Ammon's horn (tissue), 1 donor: ENCODE results near the gene CTSD.

ENCODE experiments used
- DNase-seq: peaks from one replicate; pipeline ENCODE4 v3.0.0-alpha.2; 2016; ENCODE audit warnings: low spot score

The CTSD gene

DNA sequence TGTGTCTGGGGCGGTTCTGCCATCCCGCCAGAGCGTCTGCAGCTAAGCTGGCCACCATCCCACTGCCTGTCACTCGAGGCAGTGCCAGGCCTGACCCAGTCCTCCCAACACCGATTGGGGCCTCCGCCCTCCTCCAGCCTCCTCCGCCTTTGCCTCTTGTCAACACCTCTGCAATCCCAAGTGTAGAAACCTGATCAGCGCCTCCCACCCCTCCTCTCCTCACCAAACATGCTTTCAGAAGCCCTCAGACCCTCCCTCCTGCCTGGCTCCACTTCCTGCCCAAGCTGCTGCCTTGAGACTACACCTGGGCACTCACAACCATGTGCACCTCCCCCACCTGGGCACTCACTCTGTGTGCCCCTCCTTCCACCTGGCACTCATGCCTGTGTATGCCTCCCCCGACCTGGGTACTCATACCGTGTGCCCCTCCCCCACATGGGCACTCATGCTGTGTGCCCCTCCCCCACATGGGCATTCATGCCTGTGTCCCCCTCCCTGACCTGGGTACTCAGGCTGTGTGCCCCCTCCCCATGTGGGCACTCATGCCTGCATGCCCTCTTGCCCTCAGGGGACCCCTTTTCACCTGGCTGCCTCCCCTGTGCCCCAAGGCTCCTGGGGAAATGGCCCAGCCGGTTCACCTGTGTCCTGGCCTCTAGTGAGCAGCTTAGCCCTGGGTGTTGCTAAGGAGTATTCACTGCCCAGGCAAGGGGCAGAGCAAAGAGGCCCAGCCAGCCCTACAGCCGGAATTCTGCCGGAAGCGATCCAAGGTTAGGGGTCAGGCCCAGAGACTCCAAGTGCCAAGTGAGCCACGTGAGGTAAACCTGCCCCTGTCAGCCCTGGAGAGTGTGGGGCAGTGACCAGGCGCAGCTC lies 7.8 kb downstream of the CTSD start:
- no peak for DNase-seq

DNA sequence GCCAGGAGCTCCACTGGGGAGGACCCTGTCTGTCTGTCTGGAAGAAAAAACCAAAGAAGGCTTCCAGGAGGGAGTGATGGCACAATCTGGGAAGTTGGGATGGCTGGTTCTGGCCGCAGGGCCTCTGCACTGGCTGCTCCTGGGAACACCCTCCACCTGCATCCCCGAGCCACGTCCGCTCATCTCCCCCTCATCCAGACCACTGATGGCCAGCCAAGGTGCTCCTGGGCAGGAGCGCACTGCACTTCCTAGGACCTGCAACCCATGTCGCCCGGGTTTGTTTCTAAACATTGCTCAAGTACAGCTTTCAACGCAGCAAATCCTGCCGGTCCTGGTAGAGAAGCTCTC lies 8.4 kb downstream of the CTSD start:
- DNase-seq, result no peak

DNA sequence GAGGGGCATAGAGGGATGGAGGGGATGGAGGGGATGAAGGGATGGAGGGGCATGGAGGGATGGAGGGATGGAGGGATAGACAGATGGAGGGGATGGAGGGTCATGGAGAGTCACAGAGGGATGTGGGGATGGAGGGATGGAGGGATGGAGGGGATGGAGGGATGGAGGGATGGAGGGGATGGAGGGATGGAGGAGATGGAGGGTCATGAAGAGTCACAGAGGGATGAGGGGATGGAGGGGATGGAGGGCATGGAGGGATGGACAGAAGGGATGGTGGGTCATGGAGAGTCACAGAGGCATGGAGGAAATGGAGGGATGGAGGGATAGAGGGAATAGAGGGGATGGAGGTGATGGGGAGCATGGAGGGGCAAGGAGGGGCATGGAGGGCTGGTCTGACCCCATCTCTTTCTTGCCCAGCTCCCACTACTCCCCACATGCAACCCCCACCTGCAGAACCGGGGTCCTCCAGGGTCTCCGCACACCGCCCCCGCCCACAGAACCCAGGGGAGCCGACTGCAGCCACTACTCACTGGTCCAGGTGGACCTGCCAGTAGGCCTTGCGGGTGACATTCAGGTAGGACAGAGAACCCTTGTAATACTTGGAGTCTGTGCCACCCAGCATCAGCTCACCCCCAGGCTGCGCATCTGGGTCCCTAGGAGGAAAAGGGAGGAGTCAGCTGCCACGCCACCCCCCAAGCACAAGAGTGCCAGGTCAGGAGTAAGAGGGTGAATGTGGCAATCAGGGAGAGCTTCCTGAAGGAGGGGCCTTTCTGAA lies 9.2 kb downstream of the CTSD start:
- no peak for DNase-seq

DNA sequence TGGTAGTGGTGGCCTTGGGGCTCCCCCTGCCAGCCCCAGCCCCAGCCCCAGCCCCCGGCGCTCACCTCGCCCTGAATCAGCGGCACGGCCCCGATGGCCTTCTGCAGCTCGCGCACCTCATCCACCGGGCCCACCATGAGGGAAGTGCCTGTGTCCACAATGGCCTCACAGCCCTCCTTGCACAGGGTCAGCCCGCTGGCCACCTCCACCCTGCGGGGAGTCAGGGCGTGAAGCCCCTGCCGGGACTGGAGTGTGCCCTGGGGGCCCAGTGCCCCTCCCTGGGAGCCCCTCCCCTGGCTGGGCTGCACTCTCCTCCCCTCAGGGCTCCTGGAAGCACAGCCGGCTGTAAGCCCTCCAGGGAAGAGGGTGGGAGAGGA lies 9.8 kb downstream of the CTSD start:
- DNase-seq, result no peak

DNA sequence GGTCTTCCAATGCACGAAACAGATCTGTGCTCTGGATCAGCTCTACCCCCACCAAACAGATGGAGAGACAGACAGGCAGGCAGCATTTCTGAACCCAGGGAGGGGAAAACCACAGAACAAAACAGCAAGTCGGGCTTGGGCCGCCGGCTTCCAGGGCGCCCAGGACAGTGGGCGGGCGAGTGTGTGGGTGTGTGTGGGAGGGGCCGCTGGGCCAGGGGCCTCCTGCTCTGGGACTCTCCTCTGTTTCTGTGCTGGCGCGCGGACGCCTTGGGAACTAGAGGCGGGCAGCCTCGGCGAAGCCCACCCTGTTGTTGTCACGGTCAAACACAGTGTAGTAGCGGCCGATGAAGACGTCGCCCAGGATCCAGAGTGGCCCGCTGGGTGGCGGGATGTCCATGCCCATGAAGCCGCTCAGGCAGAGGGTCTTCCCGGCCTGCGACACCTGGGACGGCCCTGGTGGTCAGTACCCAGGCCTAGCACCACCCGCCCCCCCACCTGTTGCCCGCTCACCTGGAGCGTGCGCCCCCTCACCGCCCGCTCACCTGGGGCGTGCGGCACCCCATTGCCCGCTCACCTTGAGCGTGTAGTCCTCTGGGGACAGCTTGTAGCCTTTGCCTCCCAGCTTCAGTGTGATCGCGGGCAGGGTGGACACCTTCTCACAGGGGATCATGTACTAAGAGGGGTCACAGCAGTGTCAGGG lies 10.3 kb downstream of the CTSD start:
- DNase-seq, result no peak

DNA sequence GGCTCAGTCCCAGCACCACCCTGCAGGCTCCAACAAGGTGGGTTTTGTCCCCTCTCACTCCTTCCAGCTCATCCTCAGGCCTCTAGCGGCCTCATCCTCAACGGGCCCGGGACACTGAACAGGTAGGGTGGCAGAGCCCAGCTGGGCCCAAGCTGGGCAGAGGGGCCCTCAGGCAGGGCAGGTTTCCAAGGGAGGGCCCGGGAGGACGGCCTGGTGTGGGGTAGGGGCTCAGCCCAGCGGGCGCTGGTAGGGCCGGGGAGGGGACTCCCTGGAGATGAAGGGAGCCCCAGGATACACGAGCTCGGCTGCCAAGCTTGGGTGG lies 10.9 kb downstream of the CTSD start:
- DNase-seq, result no peak

DNA sequence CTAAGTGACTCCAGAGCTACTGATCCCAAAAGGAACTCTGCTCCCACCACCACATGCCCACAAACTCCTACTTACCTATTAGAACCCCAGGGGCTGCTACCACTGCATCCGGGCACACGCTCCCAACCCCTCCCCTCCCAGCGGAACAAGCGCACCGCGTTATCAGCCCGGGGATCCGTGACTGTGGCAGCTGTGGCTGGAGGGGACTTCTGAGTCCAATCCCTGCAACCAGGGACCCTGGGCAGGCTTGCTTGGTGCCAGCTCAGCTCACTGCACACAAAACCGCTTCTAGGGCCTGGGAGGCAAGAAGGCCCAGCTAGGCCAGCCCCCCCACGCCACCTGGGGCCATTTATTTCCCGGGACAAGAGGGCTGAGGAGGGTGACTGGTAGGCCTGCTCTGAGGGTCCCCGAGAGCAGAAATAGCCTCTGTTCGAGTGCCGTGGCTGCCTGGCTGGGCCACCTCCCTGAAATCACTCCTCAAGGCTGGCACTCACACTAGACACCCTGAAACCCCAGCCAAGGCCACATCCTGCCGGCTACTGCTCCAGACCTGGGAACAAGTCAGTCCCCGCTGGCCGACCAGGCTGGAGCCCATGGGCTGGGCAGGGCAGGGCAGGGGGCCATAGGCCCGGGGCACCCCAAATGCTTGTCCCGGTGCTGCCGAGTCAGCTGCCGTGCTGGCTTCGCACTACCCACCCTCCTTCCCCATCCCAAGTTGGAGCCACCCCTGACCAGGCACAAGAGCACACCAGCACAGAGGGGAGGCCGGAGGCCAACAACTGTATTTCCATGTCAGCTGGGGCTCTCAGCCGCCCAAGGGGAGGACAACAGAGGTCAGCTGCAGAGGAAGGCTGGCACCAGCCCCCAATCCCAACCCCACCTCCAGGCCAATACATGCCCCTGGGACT lies 11.5 kb downstream of the CTSD start:
- no peak for DNase-seq

DNA sequence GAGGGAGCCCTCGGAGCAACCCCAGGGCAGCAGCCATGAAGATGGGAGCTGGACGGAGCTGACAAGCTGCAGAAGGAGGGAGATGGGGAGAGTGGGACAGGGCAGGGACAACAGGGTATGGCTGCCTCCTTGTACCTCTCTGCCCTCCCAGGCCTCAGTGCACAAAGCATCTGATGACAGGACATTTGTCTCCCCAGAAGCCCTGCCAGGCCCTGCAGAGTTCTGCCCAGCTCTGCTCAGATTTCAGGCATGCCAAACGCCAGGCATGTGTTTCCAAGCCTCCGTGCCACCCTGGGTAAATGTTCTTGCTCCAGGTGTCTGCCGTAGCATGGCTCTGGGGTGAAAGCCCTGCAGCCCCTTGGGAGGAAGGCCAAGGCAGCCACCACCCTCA lies 12.2 kb downstream of the CTSD start:
- no peak for DNase-seq

DNA sequence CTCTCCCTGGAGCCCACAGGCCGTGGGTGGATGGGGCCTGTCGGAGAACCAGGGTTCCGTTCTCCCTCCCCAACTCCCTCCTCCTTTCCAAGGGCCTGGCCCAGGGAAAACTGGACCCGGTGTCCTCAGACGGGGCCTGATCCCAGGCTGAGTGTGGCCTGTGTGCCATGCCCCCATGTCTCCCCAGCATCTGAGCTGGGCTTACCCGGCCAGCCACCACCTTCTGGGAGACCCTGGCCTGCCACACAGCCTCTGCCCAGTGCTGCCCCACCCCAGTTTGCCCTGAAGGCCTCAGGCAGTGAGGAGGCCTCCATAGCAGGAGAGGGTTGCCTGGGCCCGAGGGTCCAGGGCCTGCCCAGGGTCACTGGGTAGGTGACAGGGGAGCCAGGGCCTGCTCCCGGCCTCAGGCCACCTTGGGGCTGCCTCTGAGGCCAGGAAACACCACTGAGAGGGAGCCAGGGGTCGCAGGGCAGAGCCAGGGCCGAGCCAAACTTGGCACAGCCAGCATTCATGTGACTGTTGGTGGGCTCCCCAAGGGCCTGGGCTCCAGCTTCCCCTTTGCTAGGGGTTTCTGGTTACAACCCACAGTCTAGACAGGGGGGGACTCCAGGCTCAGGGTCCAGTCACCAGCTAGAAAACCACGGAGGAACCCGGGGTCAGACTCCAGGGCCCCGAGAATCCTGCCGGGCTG lies 12.7 kb downstream of the CTSD start:
- no peak for DNase-seq

DNA sequence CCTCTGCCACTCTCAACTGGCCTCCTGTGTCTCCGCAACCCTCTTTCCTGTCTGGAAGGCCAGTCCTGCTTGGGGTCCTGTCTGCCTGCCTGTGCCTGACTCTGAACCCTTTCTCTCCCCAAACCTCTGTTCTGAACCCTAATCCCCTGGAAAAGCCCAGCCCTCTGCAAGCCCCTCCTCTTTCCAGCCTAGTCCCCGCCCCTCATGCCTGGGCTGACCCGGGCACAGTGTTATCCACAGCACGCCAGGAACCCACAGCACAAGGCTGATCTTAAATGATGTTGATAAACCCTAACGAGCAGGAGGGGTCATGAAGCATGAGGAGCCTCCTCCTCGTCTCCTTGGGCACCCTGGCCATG lies 13.3 kb downstream of the CTSD start, which contains the start of gene IFITM10:
Gene IFITM10, minus strand, starts transcription at position 115 of the 359 bp plus-strand sequence. CDS start 153 bp downstream, outside the sequence.
- DNase-seq, result no peak

DNA sequence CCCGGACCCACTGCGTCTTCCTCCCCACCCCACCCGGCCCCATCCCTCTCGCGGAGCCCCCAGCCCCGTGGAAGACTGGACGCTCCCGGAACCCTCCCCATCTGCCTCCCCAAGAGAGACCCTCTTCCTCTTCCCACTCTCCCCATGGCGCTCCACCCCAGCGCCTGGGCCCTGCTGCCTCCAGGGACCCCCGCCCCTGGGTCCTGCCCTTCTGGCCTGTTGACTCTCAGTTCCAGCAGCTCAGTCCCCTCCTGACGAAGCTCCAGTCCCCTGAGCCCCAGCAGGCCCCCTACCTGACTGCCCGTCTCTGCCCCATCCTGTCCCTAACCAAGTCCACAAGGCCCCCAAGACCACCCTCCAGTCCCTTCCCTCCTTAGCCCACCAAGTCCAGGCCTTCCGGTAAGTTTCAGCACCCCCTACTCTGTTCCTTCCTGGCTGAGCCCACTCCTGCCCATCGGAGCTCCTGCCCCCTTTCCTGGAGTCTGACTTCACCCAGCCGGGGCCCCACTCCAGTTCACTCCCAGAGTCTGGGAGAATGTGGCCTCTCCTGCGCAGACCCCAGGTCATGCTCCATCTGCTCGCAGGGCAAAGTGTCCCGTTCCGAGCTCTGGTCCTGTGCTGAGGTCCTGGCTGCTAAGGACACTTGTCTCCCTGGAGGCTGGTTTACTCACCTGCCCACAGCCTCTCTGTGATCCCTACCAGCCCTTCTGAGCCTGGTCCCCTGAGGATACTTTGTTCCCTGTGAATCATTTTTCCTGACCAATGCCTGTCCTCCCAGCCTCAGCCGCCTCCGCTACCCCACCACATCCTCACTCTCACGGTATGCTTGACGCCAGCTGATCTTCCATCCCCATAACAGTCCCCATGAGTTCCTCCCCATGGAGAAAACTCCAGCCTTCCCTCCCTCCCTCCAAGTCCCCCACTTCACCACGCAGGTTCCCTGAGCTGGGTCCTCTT lies 14.1 kb downstream of the CTSD start:
- DNase-seq, result no peak

DNA sequence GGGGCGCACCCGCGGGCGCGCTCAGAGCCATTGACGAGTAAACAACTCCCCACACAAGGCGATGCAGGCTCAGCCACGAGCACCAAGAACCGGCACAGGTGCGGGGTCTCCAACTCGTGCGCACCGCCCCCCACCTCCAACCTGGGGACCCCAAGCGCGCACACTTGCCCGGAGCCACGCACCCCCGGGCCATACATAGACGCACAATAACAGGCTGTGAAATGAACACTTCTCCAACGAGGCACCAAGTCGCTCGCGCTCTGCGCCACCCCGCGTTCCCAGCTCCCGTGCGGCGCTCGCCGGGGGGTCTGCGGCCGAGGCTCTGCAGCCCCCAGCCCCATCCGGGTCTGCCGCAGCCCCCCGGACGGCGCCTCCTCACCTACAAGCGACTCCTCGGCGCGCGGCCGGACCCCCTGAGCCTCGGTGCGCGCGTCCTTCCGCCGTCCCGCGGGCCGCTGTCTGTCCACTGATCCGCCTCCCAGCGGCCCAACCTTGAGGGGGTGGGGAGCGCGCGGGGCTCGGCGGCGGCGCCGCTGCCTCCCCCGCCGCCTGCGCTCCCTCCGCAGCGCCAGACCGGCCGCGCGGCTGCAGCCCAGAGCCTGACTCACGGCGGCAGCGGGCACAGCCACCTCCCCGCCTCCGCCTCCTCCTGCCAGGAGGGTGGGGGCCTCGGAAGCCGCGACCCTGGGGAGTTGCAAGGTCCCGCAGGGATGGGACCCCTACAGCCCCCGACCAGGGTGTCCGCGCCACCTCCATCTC lies 14.9 kb downstream of the CTSD start:
- no peak for DNase-seq

DNA sequence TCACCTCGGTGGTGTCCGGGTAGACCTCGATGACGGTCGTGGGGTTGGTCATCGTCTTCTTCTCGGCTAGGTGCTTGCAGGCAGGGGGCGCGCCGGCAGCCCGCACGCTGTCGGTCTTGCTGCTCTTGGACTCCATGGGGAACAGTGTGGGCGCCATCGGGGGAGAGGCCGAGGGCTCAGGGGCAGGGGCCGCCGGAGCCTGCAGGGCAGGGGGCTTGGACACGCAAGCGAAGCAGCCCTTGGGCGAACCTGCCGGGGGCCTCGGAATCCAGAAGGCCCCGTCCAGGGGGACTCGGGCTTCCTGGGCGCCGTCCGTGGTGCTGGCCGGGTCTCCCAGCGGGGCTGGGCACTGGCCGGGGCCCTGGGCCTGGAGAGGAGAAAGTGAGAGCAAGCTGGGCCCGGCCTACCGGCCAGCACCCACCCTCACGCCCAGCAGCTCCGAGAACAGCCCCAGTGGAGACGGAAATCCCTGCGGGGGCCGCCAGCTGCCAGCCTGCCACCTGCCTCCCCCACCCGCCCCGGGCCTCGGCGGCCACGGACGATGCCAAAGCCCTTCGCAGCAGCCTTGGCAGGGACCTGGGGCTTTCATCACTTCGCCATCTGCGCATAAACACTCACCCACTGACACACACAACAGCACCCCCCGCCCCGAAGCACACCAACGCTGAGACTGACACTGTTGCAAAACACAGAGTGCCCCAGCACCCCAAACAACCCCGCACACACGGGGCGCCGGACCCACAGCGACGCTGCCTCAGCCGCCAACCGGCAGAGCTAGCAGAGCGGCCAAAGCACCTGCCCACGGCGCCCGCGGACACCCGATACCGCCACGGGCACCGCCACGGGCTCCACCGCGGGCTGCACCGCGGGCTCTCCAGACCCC lies 15.7 kb downstream of the CTSD start:
- DNase-seq, result peak; percentile 68

DNA sequence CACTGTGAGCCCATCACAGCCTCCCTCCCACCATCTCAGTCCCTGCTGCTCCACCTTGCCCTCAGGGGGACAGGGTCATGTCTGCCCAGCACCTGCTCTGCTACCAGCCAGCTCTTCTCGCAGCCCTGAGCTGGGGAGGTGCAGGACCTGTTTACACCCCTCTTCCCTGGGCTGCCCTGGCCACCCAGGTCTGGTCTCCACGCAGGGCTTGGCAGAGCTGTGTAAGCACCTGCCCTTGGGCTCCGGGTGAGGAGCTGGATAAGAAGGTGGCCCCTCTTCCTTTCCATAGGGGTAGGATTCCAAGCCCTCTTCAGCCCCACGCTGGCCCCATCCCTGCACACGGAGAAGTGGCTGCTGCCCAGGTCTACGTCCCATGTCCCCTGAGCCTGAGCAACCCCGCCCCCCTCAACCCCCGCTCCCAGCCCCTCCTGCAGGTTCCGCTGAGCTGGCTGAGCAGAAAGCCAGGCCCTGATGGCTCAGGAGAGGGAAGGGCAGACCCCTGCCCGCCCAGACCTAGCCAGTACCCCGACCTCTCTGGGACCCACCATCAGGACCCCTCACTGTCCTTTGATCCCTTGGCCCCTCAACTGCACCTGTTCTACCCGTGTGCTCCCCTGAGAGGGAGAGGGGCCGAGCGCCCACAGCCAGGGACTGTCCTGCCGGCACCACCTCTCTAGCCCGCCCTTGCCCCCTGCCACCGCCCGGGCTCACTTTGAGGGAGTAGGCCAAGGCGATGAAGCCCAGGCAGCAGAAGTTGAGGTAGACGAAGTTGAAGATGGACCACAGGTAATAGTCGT lies 16.6 kb downstream of the CTSD start:
- no peak for DNase-seq

DNA sequence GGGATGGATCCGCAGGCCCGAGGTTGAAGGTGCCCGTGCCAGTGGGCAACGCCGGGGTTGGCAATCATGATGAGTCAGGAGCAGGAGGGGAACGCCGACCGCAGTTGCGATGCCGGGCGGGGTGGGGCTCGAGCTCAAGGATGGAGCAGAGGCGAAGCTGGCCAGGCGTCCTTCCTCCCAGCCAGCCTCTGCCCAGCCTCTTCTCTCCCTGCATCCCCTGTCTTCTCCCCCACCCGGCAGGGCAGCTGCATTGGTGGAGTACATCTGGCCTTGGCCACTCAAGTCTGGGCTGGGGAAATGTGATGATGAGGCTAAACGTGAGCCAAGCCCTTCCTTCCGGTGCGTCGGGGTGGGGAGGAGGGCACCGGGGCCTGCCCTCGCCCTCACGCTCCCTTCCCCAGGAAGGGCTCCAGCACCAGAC lies 17.2 kb downstream of the CTSD start:
- no peak for DNase-seq

DNA sequence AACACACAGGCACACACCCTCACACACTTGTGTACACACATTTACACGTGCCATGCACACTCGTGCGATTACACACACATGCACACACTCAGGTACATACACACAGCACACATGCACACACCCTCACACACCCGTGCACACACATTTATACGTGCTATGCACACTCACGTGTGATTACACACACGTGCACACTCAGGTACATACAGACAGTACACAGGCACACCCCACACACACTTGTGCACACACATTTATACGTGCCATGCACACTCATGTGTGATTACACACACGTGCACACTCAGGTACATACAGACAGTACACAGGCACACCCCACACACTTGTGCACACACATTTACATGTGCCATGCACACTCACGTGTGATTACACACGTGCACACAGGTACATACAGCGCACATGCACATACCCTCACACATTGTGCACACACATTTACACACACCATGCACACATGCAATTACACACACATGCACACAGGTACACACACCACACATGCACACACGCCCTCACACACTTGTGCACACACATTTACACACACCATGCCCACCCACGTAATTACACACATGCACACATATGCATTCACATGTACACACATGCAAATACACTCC lies 17.9 kb downstream of the CTSD start:
- no peak for DNase-seq
